HG03066 (cell line): Measurements from ENCODE around the gene IRF2BP2.

Experiments used
- ATAC-seq: cut with Tn5 transposase; IDR thresholded peaks from one replicate; pipeline ENCODE4 v1.9.1; 2021; ENCODE audit warnings: low read depth; ENCODE audit not compliant: unreplicated experiment

Gene IRF2BP2

GRCh38 chr1:234614081-234614489 lies 4.1 kb upstream of the IRF2BP2 start:
- no peak for ATAC-seq

GRCh38 chr1:234613128-234613875 lies 3.3 kb upstream of the IRF2BP2 start:
- no peak for ATAC-seq

- ATAC-seq, result peak; percentile 30
Measured at GRCh38 chr1:234612352-234613127, 2.6 kb upstream of the IRF2BP2 start.

GRCh38 chr1:234611847-234612351 lies 1.9 kb upstream of the IRF2BP2 start:
- no peak for ATAC-seq

- ATAC-seq, result peak; percentile 9
Measured at GRCh38 chr1:234611225-234611846, 1.4 kb upstream of the IRF2BP2 start.

GRCh38 chr1:234610666-234611224 lies 767 bp upstream of the IRF2BP2 start:
- peak; percentile 42 for ATAC-seq

- no peak for ATAC-seq
Measured at GRCh38 chr1:234609691-234610042, 311 bp downstream of the IRF2BP2 start.

GRCh38 chr1:234608911-234609690 lies 877 bp downstream of the IRF2BP2 start:
- ATAC-seq, result no peak

GRCh38 chr1:234608025-234608910 lies 1.7 kb downstream of the IRF2BP2 start:
- ATAC-seq, result peak; percentile 21

- no peak for ATAC-seq
Measured at GRCh38 chr1:234607109-234608024, 2.6 kb downstream of the IRF2BP2 start.

- no peak for ATAC-seq
Measured at GRCh38 chr1:234606784-234607108, 3.2 kb downstream of the IRF2BP2 start.

- ATAC-seq, result no peak
Measured at GRCh38 chr1:234605983-234606783, 3.8 kb downstream of the IRF2BP2 start.

- ATAC-seq, result no peak
Measured at GRCh38 chr1:234605399-234605982, 4.5 kb downstream of the IRF2BP2 start.

- no peak for ATAC-seq
Measured at GRCh38 chr1:234604495-234605398, 5.2 kb downstream of the IRF2BP2 start.

GRCh38 chr1:234603221-234604204 lies 6.5 kb downstream of the IRF2BP2 start:
- no peak for ATAC-seq
